ENCODE data around the gene CCDC197. TPM values are rescaled to one million over a fixed set of nuclear protein-coding genes. Genes with fewer than 3 reads are reported as not detected.

Gene CCDC197
- total and polyA plus RNA-seq, 8 donors, result not detected

- intact Hi-C loops (cut with DNase I; ENCODE audit: low total_unique reads), result no loop called here
- peak in 1 of 2 donors; percentile 40 for DNase-seq
- TF ChIP-seq CTCF (IDR thresholded peaks at IDR 0.05), result peak in 4 of 7 experiments; percentile 18 to 31 (median 24)
- TF ChIP-seq EP300 (IDR thresholded peaks at IDR 0.05), result no peak
- no peak for TF ChIP-seq POLR2A (IDR thresholded peaks at IDR 0.05)
- peak in 1 of 3 donors; percentile 35 for TF ChIP-seq POLR2AphosphoS5 (IDR thresholded peaks at IDR 0.05)
- peaks cover 0 to 38% (median 11%) of the 10 kb centered on the region in 4 donors for H3K4me1 ChIP-seq
- peak overlapping the region in 2 of 5 donors; percentile 63 to 73 for H3K27ac ChIP-seq
- no peaks in the 10 kb centered on the region for H3K9me3 ChIP-seq
- H3K36me3 ChIP-seq, result no peaks in the 10 kb centered on the region
- H3K27me3 ChIP-seq, result no peaks in the 10 kb centered on the region
- H3K4me3 ChIP-seq, result no peak overlapping the region
- WGBS, 5 donors, result 40 to 55% (median 44%) methylated on average over 7 of the region's 7 CpGs
Observed at GRCh38 chr14:93984987-93985410, 12.1 kb upstream of the CCDC197 start.

GRCh38 chr14:93986955-93987354 is 10.1 kb upstream of the CCDC197 start:
- no peak for DNase-seq
- H3K4me3 ChIP-seq, result no peak overlapping the region
- WGBS, 5 donors, result 73 to 80% (median 77%) methylated on average over 9 of the region's 9 CpGs
- intact Hi-C loops (cut with DNase I; ENCODE audit: low total_unique reads), result no loop called here
- peak overlapping the region in 1 of 5 donors; percentile 22 for H3K27ac ChIP-seq
- no peaks in the 10 kb centered on the region for H3K27me3 ChIP-seq
- peaks cover 0 to 20% (median 3%) of the 10 kb centered on the region in 4 donors for H3K4me1 ChIP-seq
- H3K36me3 ChIP-seq, result no peaks in the 10 kb centered on the region
- TF ChIP-seq POLR2AphosphoS5 (IDR thresholded peaks at IDR 0.05) (no peak), POLR2A (IDR thresholded peaks at IDR 0.05) (no peak), CTCF (IDR thresholded peaks at IDR 0.05) (no peak), EP300 (IDR thresholded peaks at IDR 0.05) (no peak)
- H3K9me3 ChIP-seq, result no peaks in the 10 kb centered on the region

GRCh38 chr14:93987376-93987775 is 9.7 kb upstream of the CCDC197 start:
- peak overlapping the region in 1 of 5 donors; percentile 22 for H3K27ac ChIP-seq
- DNase-seq, result no peak
- peaks cover 0 to 16% (median 2%) of the 10 kb centered on the region in 4 donors for H3K4me1 ChIP-seq
- H3K27me3 ChIP-seq, result no peaks in the 10 kb centered on the region
- no peaks in the 10 kb centered on the region for H3K9me3 ChIP-seq
- TF ChIP-seq POLR2A (IDR thresholded peaks at IDR 0.05), result no peak
- 52 to 68% (median 54%) methylated on average over 8 to 12 of the region's 12 CpGs for WGBS, 5 donors
- H3K4me3 ChIP-seq, result no peak overlapping the region
- no peaks in the 10 kb centered on the region for H3K36me3 ChIP-seq
- intact Hi-C loops (cut with DNase I; ENCODE audit: low total_unique reads), result no loop called here

- H3K4me1 ChIP-seq, result peaks cover 0 to 16% (median 0%) of the 10 kb centered on the region in 4 donors
- H3K4me3 ChIP-seq, result no peak overlapping the region
- no peaks in the 10 kb centered on the region for H3K27me3 ChIP-seq
- TF ChIP-seq CTCF (IDR thresholded peaks at IDR 0.05), result no peak
- TF ChIP-seq POLR2AphosphoS5 (IDR thresholded peaks at IDR 0.05), result no peak
- TF ChIP-seq EP300 (IDR thresholded peaks at IDR 0.05), result no peak
- TF ChIP-seq POLR2A (IDR thresholded peaks at IDR 0.05), result no peak
- WGBS, 5 donors, result 57 to 66% (median 64%) methylated on average over 3 of the region's 3 CpGs
- H3K9me3 ChIP-seq, result no peaks in the 10 kb centered on the region
- peak overlapping the region in 1 of 5 donors; percentile 22 for H3K27ac ChIP-seq
- no peak for DNase-seq
- no peaks in the 10 kb centered on the region for H3K36me3 ChIP-seq
- intact Hi-C loops (cut with DNase I; ENCODE audit: low total_unique reads), result no loop called here
Observed at GRCh38 chr14:93987815-93988476, 9.2 kb upstream of the CCDC197 start.

GRCh38 chr14:93989939-93990338 is 7.2 kb upstream of the CCDC197 start:
- Histone ChIP-seq H3K4me1 (peaks cover 0 to 20% (median 0%) of the 10 kb centered on the region in 4 donors), H3K9me3 (no peaks in the 10 kb centered on the region), H3K36me3 (no peaks in the 10 kb centered on the region), H3K27me3 (no peaks in the 10 kb centered on the region), H3K27ac (no peak overlapping the region), H3K4me3 (no peak overlapping the region)
- intact Hi-C loops (cut with DNase I; ENCODE audit: low total_unique reads), result no loop called here
- no peak for TF ChIP-seq POLR2AphosphoS5 (IDR thresholded peaks at IDR 0.05)
- DNase-seq, result no peak
- 60 to 77% (median 67%) methylated on average over 4 of the region's 4 CpGs for whole genome bisulfite sequencing, 5 donors

Data from stomach (tissue), 9 donors.